Astrocyte of the spinal cord (primary cell): ENCODE data around the gene FBLN2.

ENCODE experiments used
- DNase-seq: peaks from one replicate; pipeline ENCODE4 v3.0.0; 2011; ENCODE audit warnings: low read depth, low spot score
- H3K4me3 ChIP-seq: 2 replicates; pipeline ENCODE4 v1.5.1; 2011; ENCODE audit warnings: low read depth, mild to moderate bottlenecking, low read length, moderate library complexity
- in situ Hi-C: cut with HindIII; loops from 2 replicates; pipeline ENCODE4 v1.10.0; 2017; ENCODE audit warnings: low sequenced_read_pairs
- TF ChIP-seq, protein P1 (sequence below): IDR thresholded peaks from 2 replicates; pipeline ENCODE4 v1.5.1; 2012; ENCODE audit warnings: low read depth, mild to moderate bottlenecking, low read length, inconsistent platforms

FBLN2 gene

GRCh38 chr3:13546667-13547171 lies 2.2 kb upstream of the FBLN2 start:
- TF ChIP-seq, protein P1, sequence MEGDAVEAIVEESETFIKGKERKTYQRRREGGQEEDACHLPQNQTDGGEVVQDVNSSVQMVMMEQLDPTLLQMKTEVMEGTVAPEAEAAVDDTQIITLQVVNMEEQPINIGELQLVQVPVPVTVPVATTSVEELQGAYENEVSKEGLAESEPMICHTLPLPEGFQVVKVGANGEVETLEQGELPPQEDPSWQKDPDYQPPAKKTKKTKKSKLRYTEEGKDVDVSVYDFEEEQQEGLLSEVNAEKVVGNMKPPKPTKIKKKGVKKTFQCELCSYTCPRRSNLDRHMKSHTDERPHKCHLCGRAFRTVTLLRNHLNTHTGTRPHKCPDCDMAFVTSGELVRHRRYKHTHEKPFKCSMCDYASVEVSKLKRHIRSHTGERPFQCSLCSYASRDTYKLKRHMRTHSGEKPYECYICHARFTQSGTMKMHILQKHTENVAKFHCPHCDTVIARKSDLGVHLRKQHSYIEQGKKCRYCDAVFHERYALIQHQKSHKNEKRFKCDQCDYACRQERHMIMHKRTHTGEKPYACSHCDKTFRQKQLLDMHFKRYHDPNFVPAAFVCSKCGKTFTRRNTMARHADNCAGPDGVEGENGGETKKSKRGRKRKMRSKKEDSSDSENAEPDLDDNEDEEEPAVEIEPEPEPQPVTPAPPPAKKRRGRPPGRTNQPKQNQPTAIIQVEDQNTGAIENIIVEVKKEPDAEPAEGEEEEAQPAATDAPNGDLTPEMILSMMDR: no peak
- no peak for DNase-seq
- no peak overlapping the region for H3K4me3 ChIP-seq
- in situ Hi-C loops: no loop called here

DNA sequence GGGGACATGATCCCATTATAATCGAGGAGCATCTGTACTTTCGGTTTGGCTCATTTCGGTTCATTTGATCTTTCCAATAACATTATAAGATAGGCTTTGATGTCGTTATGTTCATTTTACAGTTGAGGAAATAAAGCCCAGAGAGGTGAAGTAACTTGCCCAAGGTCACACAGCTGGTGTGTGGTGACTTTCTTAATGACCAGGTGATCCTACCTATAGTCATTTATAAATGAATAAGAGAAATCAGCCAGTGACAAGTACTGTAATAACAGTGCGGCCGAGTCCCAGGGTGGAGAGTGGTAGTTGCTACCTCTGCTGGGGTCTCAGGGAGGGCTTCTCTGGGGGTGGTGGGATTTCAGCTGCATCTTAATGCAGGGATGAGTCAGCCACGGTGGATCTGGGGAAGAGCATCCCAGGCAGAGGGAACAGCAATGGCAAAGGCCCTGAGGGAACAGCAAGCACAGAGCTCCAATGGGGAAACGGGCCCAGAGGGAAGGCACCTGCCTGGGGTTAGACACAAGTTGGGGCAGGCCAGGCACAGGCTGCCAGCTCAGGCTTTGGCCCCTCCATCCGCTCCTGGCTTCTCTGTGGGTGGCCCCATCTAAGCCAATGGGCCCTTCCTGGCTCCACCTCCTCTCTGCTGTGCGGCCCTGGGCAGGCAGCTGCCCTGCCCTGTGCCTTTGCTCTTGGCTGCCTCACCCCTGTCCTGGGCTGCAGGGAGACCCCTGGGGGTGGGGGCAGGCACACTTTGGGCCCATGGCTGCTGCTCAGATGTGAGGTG lies 1.1 kb upstream of the FBLN2 start:
- DNase-seq: no peak
- TF ChIP-seq, protein P1: no peak
- in situ Hi-C loops: no loop called here
- H3K4me3 ChIP-seq: no peak overlapping the region

- H3K4me3 ChIP-seq: peak overlapping the region; percentile 21
- in situ Hi-C loops: no loop called here
- no peak for DNase-seq
These were observed 898 bp downstream of the FBLN2 start for GRCh38 chr3:13549623-13550422.

DNA sequence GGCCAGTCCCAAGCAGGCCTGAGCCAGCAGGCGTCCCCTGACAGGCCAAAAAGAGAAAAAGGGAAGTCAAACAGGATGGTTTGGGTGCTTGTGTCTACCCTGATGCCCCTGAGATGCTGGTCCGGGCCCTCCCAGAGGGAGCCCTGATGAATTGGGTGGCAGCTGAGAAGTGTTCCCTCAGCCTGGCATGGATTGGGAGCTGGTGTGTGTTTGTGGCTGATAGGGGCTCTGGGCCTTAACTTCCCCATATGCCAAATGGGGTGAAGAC lies 1.4 kb downstream of the FBLN2 start:
- TF ChIP-seq, protein P1: no peak
- no peak overlapping the region for H3K4me3 ChIP-seq
- no peak for DNase-seq
- in situ Hi-C loops: no loop called here

More at GRCh38 chr3:13549623-13550422, 898 bp downstream of the FBLN2 start:
- TF ChIP-seq, protein P1: no peak

- H3K4me3 ChIP-seq: no peak overlapping the region
- no peak for DNase-seq
- TF ChIP-seq, protein P1: no peak
- in situ Hi-C loops: no loop called here
These were observed 2.0 kb downstream of the FBLN2 start for GRCh38 chr3:13550791-13551360.

GRCh38 chr3:13552857-13553652 lies 4.1 kb downstream of the FBLN2 start:
- in situ Hi-C loops: no loop called here
- no peak for DNase-seq
- TF ChIP-seq, protein P1: no peak
- no peak overlapping the region for H3K4me3 ChIP-seq
